BJ (cell line): ENCODE results near the gene TMEM198. TPM values are rescaled to one million over a fixed set of nuclear protein-coding genes. Genes with fewer than 3 reads are reported as not detected.
A peak's percentile ranks its signal among the peaks of the same experiment; 100 is the strongest.

Experiments
- CTCF ChIA-PET: fragments of 350-600 bp; formaldehyde crosslinking; extraction: SDS; loops from one replicate; lab custom pipeline; 2021; ENCODE audit warnings: antibody characterized with exemption, inconsistent platforms; lab: Yijun Ruan, JAX
- POLR2A ChIA-PET: fragments of 300-600 bp; sonication (Branson Sonifier 250); formaldehyde crosslinking; extraction: SDS; loops from one replicate; lab custom pipeline; 2021; ENCODE audit warnings: antibody characterized with exemption; lab: Charles Lee
- DNase-seq: peaks from one replicate; pipeline ENCODE4 v3.0.0-alpha.2; 2011; ENCODE audit warnings: low read depth
- H3K27me3 ChIP-seq: 2 replicates; pipeline ENCODE4 v1.6.0; 2011; ENCODE audit warnings: low read length; ENCODE audit not compliant: control insufficient read depth, insufficient read depth
- H3K36me3 ChIP-seq: 2 replicates; pipeline ENCODE4 v1.5.1; 2011; ENCODE audit warnings: low read length; ENCODE audit not compliant: control insufficient read depth, insufficient read depth
- H3K4me3 ChIP-seq: 2 replicates; pipeline ENCODE4 v1.5.1; 2011; ENCODE audit warnings: low read depth, mild to moderate bottlenecking, control low read depth, low read length
- CTCF ChIP-seq: IDR thresholded peaks from 2 replicates; pipeline ENCODE4 v1.5.1; 2011; ENCODE audit warnings: low read depth, mild to moderate bottlenecking, control low read depth, inconsistent platforms, low read length, moderate library complexity; ENCODE audit not compliant: insufficient read depth
- polyA minus RNA-seq: library from RNA; depleted of rRNA, polyadenylated mRNA; stranded (reverse); fragments of >200 nt; gene quantifications from 2 replicates; pipeline ENCODE4 v1.2.3, GENCODE V29; 2011; rRNA and poly(A)+ RNA removed
- polyA plus RNA-seq: library from polyadenylated mRNA; depleted of rRNA; stranded (reverse); fragments of >200 nt; gene quantifications from 2 replicates; pipeline ENCODE4 v1.2.3, GENCODE V29; 2011; rRNA removed

The TMEM198 gene
- polyA plus RNA-seq (2.5 and 4.0 TPM in 2 replicates), polyA minus RNA-seq (1.2 and 1.9 TPM in 2 replicates)

GRCh38 chr2:219543596-219544358 lies at the start of gene TMEM198, which contains the start of gene CHPF:
TSS of gene TMEM198 (plus strand) at chr2:219544028. CDS start at chr2:219544728, 700 bp downstream.
TSS of gene CHPF (minus strand) at chr2:219543809. CDS start at chr2:219543538, 271 bp downstream.
- peak within 1 kb of the TSS; percentile 84 for H3K4me3 ChIP-seq
- TF ChIP-seq CTCF: no peak
- peaks cover 28% of the 10 kb centered on the region for H3K36me3 ChIP-seq
- POLR2A ChIA-PET: interaction anchor here (0.5 kb wide), 1 partner anchor 22 kb away, joined by 4 read pairs; no protein-coding TSS in a partner anchor
- H3K27me3 ChIP-seq: no peaks in the 10 kb centered on the region
- peak; percentile 86 for DNase-seq
- CTCF ChIA-PET: interaction anchor here (0.7 to 35.2 kb wide), 12 partner anchors 8 to 146 kb away, joined by 3 to 872 read pairs (median 4); partner anchors contain the start of genes ASIC4 and GMPPA

- ChIA-PET POLR2A (interaction anchor here (0.6 kb wide), 1 partner anchor 266 kb away, joined by 3 read pairs; no protein-coding TSS in a partner anchor), CTCF (interaction anchor here (0.6 to 42.0 kb wide), 22 partner anchors 9 to 517 kb away, joined by 3 to 872 read pairs (median 6); partner anchors contain the start of genes ASIC4, CHPF and TMEM198)
- Histone ChIP-seq H3K36me3 (peaks cover 4% of the 10 kb centered on the region), H3K27me3 (no peaks in the 10 kb centered on the region), H3K4me3 (no peak overlapping the region)
- no peak for TF ChIP-seq CTCF
- DNase-seq: no peak
These were observed 48.8 kb upstream of the TMEM198 start for GRCh38 chr2:219494952-219495530.

GRCh38 chr2:219495531-219496122 lies 48.2 kb upstream of the TMEM198 start:
- ChIA-PET CTCF (interaction anchor here (0.6 to 42.0 kb wide), 23 partner anchors 9 to 517 kb away, joined by 3 to 872 read pairs (median 7); partner anchors contain the start of genes ASIC4, CHPF and TMEM198), POLR2A (interaction anchor here (0.6 kb wide), 1 partner anchor 267 kb away, joined by 3 read pairs; no protein-coding TSS in a partner anchor)
- no peak for DNase-seq

GRCh38 chr2:219496247-219496824 lies 47.5 kb upstream of the TMEM198 start:
- no peak overlapping the region for H3K4me3 ChIP-seq
- peaks cover 3% of the 10 kb centered on the region for H3K36me3 ChIP-seq
- CTCF ChIA-PET: interaction anchor here (0.6 to 42.0 kb wide), 20 partner anchors 9 to 92 kb away, joined by 3 to 872 read pairs (median 6); partner anchors contain the start of genes ASIC4, CHPF and TMEM198
- DNase-seq: no peak
- no peaks in the 10 kb centered on the region for H3K27me3 ChIP-seq
- TF ChIP-seq CTCF: no peak
- POLR2A ChIA-PET: interaction anchor here (0.7 kb wide), 1 partner anchor 109 kb away, joined by 3 read pairs; the partner anchor contains the start of gene DNPEP

More at GRCh38 chr2:219495531-219496122, 48.2 kb upstream of the TMEM198 start:
- peaks cover 4% of the 10 kb centered on the region for H3K36me3 ChIP-seq
- peak; percentile 78 for TF ChIP-seq CTCF
- H3K27me3 ChIP-seq: no peaks in the 10 kb centered on the region
- H3K4me3 ChIP-seq: no peak overlapping the region
